Stomach (tissue), 4 donors: Measurements from ENCODE around the gene PIAS1.

Experiments
- EP300 ChIP-seq: sonication (generic); formaldehyde crosslinking; IDR thresholded peaks from one replicate; pipeline ENCODE4 v1.6.1; 2017; ENCODE audit warnings: antibody characterized with exemption
- POLR2A ChIP-seq, 4 donors: fragments of 450-650 bp; IDR thresholded peaks; one replicate each; pipeline ENCODE4 v1.6.1; 2016; ENCODE audit warnings: antibody characterized with exemption in 4 of 4, control low read depth in 2 of 4, mild to moderate bottlenecking in 1 of 4, moderate library complexity in 1 of 4
- POLR2AphosphoS5 ChIP-seq, 3 donors: sonication (generic); formaldehyde crosslinking; IDR thresholded peaks; one replicate each; pipeline ENCODE4 v1.6.1; 2016; ENCODE audit warnings: antibody characterized with exemption in 3 of 3
- TF ChIP-seq, protein P1 (sequence below), 7 experiments: fragments of 450-650 bp in 4 of 7; fragments of 200-600 bp in 3 of 7; sonication (generic) in 3 of 7; IDR thresholded peaks; one replicate each; pipeline ENCODE4 v1.5.1; 2016 to 2019; ENCODE audit warnings: antibody characterized with exemption in 7 of 7, control low read depth in 2 of 7, mild to moderate bottlenecking in 1 of 7

DNA sequence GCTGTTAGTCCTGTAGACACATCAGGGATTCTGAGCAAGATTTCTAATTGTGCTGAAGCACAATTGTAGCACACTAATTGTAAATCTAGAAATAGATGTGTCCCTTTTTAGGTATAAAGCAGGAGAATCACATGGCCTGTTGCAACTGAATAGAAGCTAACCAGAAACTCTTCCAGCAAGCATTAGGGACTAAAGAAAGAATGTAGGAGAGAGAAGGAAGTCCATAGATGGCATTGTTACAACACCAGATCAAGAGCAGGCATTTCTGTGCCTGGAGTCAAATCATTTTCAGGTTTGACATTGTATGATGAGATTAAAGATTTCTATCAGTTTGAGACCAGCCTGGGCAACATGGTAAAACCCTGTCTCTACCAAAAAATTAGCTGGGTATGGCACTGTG lies 123.6 kb downstream of the PIAS1 start:
- TF ChIP-seq, protein P1, sequence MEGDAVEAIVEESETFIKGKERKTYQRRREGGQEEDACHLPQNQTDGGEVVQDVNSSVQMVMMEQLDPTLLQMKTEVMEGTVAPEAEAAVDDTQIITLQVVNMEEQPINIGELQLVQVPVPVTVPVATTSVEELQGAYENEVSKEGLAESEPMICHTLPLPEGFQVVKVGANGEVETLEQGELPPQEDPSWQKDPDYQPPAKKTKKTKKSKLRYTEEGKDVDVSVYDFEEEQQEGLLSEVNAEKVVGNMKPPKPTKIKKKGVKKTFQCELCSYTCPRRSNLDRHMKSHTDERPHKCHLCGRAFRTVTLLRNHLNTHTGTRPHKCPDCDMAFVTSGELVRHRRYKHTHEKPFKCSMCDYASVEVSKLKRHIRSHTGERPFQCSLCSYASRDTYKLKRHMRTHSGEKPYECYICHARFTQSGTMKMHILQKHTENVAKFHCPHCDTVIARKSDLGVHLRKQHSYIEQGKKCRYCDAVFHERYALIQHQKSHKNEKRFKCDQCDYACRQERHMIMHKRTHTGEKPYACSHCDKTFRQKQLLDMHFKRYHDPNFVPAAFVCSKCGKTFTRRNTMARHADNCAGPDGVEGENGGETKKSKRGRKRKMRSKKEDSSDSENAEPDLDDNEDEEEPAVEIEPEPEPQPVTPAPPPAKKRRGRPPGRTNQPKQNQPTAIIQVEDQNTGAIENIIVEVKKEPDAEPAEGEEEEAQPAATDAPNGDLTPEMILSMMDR (IDR thresholded peaks at IDR 0.05): no peak
- no peak for TF ChIP-seq EP300
- TF ChIP-seq POLR2AphosphoS5 (IDR thresholded peaks at IDR 0.05): no peak
- no peak for TF ChIP-seq POLR2A (IDR thresholded peaks at IDR 0.05)
